CD4-positive, alpha-beta T cell treated with Interleukin-4 for 1 hour (primary cell): Measurements from ENCODE around the gene ADCYAP1R1.

Source experiments
- DNase-seq, 2 donors: peaks; one replicate each; pipeline ENCODE4 v3.0.0-alpha.2; 2020 to 2022

ADCYAP1R1 gene

DNA sequence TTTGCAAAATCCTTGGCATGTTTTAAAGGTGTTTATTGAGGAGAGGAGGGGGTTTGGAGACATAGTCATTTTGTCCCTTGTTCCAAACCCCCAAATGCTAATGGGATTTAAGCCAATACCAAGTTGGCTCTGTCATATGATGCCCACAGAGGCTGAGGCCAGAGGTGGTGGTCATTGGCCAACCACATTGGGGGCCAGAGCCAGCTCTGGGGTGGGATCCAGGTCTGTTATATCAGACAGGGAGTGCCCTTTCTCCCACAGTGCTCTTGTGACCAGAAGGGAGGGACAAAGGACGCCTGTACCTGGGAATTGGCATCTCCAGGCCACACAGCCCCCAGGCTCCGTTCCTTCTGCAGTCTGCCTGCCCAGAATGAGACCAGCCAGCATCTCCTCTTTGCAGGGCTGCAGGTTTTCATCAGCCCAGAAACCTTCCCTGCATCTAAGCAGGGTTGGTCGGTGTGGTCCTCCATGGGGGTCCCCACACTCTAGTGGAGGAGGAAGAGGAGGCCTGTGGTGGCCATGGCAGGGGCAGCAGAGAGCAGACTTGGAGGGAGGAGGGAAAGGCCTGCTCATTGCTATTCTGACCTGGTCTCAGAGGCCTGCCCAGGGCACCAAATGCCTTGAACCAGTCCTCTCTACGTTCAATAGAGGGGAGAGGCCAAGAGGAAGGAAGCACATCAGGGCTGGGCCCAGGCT lies 17.9 kb downstream of the ADCYAP1R1 start:
- no peak for DNase-seq

DNA sequence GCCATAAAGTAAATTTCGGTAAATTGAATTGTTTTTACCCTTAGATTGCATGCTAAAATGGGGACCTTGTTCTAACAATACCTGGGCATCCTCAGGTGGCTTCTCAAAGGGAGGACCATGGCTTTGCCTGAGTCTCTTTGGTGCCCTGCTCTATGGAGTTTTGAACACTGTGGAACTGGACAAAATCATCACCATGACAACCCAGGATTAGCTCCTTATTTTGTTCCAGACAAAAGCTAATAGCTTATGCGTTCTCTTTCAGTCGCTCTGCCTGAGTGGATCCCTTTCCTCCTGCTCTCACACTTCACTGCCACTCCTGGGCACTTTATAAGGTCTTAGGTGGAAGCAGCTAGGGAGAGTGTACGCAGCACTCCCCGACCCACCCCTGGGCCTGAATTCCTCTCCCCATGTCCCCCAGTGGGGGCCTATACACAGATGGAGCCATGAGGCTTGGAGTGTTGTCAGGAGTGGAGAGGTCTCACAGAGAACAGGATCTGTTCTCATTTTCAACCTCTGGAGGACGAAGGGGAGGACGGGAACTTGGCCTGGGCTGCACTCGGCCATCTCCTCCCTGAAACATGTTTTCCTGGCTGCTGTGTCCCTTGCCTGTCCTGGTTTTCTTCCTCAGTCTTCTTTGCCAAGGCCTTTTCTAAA lies 19.0 kb downstream of the ADCYAP1R1 start:
- DNase-seq, result no peak

DNA sequence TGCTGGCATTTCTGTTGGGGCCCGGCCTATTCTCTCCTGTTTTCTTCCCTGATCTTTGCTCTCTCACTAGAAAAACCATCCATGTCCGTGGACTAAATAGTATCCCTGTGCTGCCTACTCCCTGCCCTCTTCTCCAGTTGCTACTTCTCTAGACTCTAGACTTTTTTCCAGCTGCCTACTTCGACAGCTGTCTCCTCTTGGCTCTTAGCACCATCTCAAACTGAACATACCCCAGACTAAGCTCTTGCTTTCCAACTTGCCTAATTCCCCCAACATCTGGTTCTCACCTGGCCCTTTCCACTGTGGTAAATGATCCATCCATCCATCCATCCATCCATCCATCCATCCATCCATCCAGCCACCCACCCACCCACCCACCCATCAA lies 19.5 kb downstream of the ADCYAP1R1 start:
- DNase-seq, result no peak

DNA sequence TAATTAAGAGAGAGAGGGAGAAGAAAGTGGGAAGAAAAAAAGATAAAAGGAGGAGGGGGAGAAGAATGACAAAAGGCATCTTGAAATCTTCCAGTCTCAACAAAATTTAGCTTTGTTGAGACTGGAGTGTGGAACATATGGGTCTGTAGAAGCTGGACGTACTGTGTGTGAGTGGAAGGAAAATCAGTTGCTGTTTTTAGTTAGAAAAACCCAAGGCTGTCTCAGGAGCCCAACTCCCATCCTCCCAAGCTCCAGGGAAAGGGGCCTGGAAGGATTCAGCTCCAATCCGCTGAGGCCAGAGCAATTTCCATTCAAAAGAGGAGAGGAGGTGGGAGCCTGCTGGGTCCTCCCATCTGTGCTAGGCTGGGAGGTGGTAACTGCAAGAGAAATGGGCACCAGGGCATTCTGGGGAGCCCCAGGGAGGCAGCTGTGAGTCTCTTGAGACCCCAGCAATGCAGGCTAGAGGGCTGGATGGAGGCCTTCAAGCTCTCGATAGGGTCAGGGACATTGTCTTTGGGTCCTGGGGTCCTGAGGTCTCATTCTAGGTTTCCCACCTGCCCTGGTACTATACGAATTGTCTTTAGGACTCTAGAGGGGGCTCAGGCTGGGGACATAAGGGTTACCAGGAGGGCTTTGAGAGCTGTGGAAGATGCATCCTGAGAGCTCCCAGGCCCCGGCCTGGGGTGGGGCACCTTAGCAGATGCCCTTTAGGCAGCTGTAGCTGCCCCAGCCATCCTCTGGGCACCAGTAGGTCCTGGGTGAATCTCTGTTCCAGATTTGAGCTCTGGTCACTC lies 21.4 kb downstream of the ADCYAP1R1 start:
- DNase-seq, result no peak

DNA sequence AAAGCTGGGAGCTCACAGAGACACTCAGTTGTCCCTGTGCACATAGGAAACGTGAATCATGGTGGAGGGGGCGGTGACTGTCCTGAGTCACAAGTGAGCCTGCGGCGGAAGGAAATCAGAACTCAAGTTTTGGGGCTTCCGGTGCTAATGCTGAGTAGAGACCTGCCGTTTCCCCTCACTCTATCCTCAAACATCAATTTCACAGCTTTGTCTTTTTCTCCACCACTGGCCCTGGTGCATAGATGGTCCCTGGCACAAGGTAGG lies 21.9 kb downstream of the ADCYAP1R1 start:
- DNase-seq, result no peak

DNA sequence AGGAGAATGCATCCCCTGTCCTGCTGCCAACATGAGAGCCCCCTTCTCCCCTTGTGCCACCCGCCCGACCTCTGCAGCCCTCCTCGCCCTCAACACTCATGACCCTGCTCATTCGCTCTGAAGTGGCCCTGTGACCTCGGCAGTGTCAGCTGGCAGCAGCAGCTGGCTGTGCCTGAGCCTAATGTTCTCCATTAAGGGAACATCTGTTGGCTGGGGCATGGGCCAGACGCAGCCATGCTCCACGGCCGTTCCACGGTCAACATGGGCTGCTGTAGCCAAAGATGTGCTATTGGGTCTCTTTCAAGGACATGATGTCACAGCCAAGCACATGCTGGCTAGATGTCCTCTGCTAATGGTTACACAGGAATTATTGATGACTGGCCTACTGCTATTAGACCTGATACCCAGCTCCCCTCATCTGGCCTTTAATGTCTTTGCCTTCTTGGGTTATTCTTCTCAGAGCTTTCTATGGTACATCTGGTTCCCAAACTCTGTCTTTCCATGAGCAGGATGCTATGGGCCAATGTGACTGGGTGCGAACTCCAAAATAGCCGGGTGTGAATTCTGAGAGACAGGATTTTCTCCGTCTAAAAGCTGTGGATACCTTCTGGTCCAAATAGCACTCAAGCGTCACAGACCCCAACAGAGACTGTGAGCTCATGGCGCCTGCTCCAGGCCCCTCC lies 22.4 kb downstream of the ADCYAP1R1 start:
- DNase-seq, result no peak

DNA sequence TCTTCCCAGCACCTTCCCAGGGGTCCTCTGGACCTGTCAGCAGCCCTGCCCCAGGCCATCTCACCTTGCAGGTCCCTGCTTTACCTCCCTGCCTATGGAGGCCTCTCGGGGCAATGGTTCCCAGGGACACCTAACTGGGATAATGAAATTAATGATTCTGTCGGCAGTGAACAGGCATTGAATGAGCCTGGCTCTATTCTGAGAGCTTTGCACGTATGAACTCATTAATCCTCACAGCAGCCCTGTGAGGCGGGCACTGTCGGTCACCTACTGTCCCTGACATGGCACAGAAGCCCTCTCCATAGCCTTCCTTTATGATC lies 22.9 kb downstream of the ADCYAP1R1 start:
- DNase-seq, result no peak

DNA sequence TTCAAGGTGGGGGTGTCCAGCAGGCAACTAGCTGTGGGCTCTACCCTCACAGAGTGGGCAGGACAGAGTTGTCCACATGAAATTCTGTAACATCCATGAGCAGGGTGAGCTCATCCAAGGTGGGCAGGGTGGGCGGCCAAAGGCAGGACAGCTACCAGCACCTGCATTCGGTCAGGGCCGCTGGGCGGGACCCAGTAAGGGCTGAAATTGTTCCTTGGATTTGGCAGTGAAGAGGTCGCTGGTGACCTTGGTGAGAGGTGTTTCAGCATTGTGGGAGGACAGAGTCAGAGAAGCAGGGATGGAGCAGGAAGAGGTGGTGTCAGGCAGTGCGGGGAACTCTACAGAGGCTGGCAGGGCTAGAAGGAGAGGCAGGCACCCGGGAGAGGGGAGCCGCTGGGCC lies 23.9 kb downstream of the ADCYAP1R1 start:
- no peak for DNase-seq

DNA sequence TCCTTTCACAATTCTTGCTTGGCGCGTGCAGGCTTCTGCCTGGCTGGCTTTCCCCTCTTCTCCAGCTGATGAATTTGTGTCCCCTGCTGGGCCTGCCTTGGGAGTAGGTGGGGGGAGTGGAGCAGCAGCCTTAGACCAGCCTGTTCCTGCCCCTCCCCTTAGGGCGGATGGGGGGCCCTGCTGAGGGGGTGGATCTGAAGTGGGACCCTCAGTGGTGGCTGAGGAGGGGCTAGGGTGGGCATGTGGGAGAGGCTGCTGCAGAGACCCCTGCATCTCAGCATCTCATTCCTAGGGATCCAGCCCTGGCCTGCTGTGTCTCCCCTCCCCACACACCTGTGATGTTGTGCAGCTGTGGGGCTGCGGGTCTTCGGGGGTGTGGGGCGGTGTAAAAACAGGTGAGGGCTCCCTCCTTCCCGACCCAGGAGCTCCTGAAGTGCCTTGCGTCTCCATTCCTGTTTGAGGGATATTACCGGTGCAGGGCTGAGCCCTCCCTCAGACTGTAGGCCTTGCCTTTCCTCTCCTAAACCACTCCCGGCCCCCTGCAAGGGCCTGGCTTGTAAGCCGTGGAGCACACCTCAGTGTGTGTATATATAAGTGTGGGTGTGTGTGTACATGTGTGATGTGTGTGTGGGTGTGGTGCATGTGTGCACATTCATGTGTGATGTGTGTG lies 24.7 kb downstream of the ADCYAP1R1 start:
- DNase-seq, result no peak

DNA sequence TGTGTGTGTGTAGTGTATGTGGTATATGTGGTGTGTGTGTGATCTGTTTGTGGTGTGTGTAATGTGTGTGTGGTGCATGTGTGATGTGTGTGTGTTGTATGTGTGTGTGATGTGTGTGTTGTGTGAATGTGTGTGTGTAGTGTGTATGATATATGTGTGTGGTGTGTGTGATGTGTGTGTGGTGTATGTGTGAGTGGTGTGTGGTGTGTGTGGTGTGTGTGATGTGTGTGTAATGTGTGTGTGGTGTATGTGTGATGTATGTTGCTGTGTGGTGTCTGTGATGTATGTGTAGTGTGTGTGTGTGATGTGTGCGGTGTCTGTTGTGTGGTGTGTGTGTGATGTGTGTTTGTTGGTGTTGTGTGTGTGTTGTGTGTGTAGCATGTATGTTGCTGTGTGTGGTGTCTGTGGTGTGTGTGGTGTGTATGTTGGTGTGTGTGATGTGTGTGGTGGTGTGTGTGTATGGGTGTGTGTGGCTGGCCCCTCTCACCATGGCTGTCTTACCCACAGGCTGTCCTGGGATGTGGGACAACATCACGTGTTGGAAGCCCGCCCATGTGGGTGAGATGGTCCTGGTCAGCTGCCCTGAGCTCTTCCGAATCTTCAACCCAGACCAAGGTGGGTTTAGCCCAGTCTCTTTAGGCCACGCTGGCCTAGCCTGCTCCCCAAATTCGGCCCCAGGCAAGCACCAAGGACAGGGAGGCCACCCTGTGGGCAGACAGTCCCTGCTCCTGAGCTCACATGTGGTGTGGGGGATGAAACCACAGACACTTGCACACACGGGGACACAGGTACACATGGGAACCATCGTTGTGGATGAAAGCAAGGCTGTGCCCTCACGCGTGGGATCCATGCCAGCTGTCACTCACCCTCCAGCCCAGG lies 25.6 kb downstream of the ADCYAP1R1 start:
- DNase-seq, result no peak

DNA sequence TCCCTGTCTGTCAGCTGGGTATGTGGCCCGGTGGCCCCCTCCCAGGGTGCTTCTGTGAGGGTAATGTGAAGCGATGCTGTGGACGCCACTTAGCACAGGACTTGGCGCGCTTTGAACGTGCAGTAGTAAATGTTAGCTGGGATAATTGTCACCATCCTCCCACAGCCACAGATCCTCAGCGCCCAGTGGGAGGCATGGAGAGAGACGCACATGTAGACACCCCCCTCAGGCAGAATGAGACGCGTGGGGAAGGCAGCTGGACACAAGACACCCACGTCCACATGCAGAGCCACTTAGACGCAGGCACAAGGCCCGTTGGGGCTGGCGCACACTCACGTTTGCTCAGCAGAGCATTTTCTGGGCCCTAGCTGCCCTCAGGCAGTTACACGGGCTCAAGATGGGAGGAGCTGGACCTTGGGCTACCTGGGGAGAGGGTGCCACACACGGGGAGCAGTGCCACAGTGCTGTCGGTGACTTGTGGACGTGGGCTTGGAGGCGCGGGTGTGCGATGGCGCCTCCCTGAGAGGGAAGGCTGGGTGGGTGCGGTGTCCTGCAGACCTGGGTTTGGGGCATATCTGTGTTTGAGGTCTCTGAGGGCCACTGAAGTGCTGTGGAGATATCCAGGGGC lies 26.4 kb downstream of the ADCYAP1R1 start:
- no peak for DNase-seq

DNA sequence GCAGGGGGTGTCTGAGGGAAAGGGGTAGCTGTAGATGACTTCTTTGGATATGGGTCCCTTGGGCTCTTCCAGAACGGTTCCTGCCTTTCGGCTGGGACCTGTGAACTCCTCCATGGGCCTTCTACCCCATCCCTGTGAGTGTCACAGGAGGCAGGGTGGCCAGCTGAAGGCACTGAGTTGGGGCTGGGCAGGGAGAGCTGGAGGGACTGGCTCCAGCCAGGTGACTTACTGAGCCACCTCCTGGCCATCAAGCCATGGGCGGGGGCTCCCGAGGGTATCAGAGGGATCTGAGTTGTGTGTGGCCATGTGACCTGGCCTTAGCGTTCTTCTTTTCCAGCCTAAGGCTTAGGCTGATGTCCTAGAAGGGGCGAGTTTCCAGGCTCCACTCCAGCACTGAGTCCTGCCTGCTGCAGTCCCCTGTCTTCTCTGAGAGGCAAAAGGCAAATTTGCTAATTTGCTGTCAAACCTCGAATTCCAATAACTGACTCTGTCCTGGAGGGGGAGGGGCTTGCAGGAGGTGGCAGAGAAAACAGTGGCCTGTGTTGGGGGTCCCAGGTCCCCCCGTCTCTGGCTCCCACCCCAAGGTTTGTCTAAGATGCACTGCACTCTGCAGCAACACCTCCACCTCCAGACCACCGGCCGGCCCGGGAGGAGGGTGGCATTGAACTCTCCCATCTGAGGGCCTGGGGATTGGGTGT lies 27.2 kb downstream of the ADCYAP1R1 start:
- DNase-seq, result no peak

DNA sequence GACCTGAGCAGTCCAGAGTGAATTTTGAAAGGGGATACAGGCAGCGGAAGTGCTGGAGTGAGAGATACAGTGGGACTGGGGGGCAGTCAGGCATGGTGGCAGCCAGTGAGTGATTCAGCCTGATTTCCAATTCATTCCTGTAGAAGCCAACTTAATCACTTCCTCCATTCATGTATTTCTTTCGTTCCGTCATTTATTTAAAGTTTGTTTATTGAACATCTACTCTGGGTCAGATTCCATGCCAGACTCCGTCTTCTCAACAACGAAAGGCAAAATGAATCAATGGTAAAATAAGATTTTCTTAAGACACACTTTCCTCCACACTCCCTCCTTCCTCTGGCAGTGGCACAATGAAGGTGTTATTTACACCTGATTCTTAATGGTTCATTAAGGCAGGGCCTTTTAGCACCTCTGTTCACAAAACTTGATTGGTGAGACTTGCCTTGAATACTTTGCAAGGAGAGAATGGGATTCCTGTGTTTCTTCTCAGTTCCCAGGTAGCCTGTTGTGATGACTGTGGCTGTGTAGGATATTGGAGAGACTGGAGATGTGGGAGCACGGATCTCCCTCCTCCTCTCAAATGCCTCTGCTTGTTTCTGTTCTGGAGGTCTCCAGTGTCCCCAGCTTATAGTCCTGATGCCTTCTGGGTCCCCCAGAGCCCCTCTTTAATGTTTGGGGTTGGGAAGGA lies 27.9 kb downstream of the ADCYAP1R1 start:
- DNase-seq, result no peak

DNA sequence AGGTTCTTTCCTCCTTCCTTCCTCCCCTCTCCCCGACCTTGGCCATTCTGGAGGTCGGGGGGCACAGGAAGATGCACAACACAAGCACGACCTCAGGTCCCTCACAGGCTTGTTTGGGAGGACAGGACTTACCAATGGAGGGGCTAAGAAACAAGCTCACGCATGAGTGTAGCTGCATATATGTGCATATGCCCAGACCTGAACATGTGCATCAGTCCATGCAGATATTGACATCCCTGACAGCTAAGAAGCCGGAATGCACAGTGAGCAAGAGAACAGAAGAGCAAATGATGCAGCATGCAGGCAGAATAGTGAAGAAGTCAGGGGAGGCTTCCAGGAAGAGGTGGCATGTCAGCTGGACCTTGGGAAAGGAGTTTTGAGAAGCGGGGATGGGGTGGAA lies 28.7 kb downstream of the ADCYAP1R1 start:
- DNase-seq, result no peak

DNA sequence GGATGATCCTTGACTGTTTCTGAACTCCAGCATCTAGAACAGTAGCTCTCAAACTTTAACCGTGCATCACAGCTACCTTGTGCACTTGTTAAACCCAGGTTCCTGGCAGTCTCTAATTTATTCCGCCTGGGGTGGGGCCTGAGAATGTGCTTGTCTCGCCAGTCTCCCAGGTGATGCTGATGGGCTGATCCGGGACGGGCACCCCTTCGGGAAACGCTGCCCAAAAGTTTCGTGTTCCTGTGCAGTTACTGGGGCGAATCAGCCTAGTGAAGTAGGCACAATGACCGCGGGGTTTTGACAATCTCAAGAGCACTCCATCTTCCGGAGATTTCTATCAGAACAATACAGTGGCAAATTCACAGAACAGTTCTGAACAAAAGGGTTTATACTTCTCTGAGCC lies 29.9 kb downstream of the ADCYAP1R1 start:
- DNase-seq, result no peak

DNA sequence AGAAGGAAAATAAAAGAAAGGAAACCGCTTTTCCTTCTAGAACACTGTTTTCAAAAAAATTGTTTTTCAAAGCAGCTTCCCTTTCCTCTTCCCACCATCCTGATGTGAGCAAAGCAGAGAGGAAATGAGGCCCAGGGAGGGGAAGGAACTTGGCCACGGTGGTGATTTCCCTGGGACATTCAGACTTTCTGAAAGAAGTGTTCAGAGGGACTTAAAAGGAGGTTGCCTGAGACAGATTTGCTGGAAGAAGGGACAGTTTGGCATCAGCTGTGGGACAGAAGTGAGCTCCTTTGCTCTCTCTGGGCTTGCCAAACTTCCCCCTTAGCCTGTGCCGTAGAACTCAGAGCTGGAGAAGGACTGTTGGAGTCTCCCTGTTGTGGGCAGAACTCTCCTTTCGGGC lies 30.3 kb downstream of the ADCYAP1R1 start:
- no peak for DNase-seq

DNA sequence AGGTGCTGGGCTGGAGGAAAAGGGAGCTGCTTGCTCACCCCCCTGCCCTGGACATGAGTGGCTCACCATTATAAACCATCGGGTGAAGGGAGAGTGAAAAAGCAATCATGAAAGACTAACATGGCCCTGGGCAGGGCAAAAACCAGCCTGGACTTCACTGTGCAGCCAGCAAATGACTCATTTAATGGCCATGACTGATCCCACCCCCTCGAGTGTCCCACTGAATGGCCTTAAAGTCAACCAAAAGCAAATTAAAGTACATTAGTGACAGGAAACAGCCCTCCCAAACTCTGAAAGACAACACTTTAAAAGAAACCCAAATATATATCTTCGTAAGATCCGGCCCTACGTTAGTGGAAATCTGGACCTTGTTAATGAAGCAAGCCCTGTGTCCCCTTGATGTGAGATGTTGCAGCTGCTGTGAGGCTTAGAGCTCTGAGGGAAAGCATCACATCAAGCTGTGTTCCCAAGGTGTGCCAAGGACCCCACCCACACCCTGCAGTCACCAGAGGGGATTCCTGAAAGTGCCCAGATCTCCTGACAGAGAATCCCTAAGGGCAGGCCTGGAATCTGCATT lies 31.2 kb downstream of the ADCYAP1R1 start:
- no peak for DNase-seq

DNA sequence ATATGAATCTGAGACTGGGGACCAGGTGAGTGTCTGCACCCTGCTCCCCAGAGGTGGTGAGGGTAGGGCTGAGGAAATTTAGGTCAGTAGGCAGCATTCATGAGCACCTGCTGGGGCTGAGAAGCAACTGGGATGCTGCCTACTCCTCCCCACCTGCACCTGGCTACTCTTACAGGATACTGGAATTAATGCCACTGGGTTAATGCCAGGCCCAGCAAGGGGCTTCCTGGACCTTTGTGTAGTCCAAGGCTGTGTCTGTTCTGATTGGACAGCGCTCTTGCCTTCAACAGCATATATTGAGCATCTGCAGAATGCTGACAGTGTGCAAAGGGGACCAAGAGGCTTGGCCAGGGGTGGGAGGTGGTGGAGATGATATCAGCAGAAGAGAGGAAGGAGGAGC lies 32.1 kb downstream of the ADCYAP1R1 start:
- no peak for DNase-seq

DNA sequence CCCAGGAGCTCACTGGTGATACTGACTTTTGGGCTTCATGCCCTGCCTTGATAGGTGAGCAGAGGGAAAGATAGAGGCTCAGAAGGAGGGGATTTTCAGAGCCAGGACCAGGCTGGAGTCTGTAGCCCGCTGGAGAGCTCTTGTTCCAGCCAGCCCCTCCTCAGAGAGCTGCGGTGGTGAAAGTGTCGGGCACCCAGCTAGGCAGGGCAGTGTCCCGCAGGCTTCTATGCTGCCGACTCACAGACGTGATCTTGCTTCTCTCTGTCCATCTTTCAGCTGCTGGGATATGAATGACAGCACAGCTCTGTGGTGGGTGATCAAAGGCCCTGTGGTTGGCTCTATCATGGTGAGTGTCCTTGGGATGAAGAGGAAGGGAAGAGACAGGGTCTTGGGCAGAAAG lies 35.2 kb downstream of the ADCYAP1R1 start:
- DNase-seq, result no peak

DNA sequence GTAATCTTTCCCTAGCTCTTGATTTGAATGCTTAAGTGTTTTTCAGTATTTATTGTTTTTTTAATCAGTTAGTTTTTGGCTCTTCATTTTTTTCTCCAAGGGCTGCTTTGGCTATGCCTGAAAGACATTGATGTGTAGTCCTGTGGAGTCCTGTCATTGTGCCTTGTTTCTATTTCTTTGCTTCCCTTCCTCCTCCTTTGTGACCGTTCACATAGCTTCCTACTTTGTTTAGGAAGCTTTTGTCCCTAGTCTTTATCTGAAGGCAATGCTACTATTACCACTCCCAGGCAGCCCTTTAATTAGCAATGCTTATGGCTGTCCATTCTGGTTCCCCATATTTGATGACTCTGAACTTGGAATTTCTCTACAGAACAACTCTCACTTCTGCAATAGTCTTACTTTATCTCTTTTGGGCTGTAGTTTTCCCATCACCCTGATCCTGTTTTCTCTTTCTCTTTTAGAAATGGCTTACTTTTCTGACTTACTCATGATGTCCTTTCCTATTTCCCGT lies 39.9 kb downstream of the ADCYAP1R1 start:
- DNase-seq, result no peak
